Measurements from ENCODE around the gene IFNK.

The IFNK gene

GRCh38 chr9:27537756-27538155 is 13.7 kb downstream of the IFNK start:
- H3K27ac ChIP-seq (ENCODE audit: low read depth, low read length) = no peak overlapping the region
- H3K4me1 ChIP-seq (ENCODE audit: control insufficient read depth, insufficient read depth, low read length, unreplicated experiment) = peaks cover 34% of the 10 kb centered on the region
- H2AFZ ChIP-seq (ENCODE audit: low read length, unreplicated experiment) = no peak overlapping the region
- no peak overlapping the region for H3K4me3 ChIP-seq (ENCODE audit: low read depth, low read length)
- H3K27me3 ChIP-seq (ENCODE audit: insufficient read depth, low read length) = no peaks in the 10 kb centered on the region
- no peaks in the 10 kb centered on the region for H3K79me2 ChIP-seq (ENCODE audit: control insufficient read depth, insufficient read depth, low read length, unreplicated experiment)
- no peaks in the 10 kb centered on the region for H3K36me3 ChIP-seq (ENCODE audit: insufficient read depth, low read length)

GRCh38 chr9:27538647-27539046 is 14.6 kb downstream of the IFNK start:
- H3K4me3 ChIP-seq (ENCODE audit: low read depth, low read length) = no peak overlapping the region
- no peak overlapping the region for H2AFZ ChIP-seq (ENCODE audit: low read length, unreplicated experiment)
- no peaks in the 10 kb centered on the region for H3K79me2 ChIP-seq (ENCODE audit: control insufficient read depth, insufficient read depth, low read length, unreplicated experiment)
- no peaks in the 10 kb centered on the region for H3K36me3 ChIP-seq (ENCODE audit: insufficient read depth, low read length)
- H3K27ac ChIP-seq (ENCODE audit: low read depth, low read length) = peak overlapping the region; percentile 89; the same call in 1 of the 2 replicates
- no peaks in the 10 kb centered on the region for H3K27me3 ChIP-seq (ENCODE audit: insufficient read depth, low read length)
- peaks cover 34% of the 10 kb centered on the region for H3K4me1 ChIP-seq (ENCODE audit: control insufficient read depth, insufficient read depth, low read length, unreplicated experiment)

GRCh38 chr9:27539479-27540441 is 15.7 kb downstream of the IFNK start:
- Histone ChIP-seq H3K4me1 (ENCODE audit: control insufficient read depth, insufficient read depth, low read length, unreplicated experiment) (peaks cover 34% of the 10 kb centered on the region), H2AFZ (ENCODE audit: low read length, unreplicated experiment) (peak overlapping the region; percentile 40), H3K27ac (ENCODE audit: low read depth, low read length) (peak overlapping the region; percentile 89)

GRCh38 chr9:27540502-27540901 is 16.4 kb downstream of the IFNK start:
- Histone ChIP-seq H3K27me3 (ENCODE audit: insufficient read depth, low read length) (no peaks in the 10 kb centered on the region), H3K79me2 (ENCODE audit: control insufficient read depth, insufficient read depth, low read length, unreplicated experiment) (no peaks in the 10 kb centered on the region), H3K4me1 (ENCODE audit: control insufficient read depth, insufficient read depth, low read length, unreplicated experiment) (peaks cover 34% of the 10 kb centered on the region), H3K36me3 (ENCODE audit: insufficient read depth, low read length) (no peaks in the 10 kb centered on the region), H3K4me3 (ENCODE audit: low read depth, low read length) (peak overlapping the region; percentile 58; the same call in 1 of the 2 replicates), H2AFZ (ENCODE audit: low read length, unreplicated experiment) (no peak overlapping the region), H3K27ac (ENCODE audit: low read depth, low read length) (peak overlapping the region; percentile 89)

More at GRCh38 chr9:27539479-27540441, 15.7 kb downstream of the IFNK start:
- peak overlapping the region; percentile 58 for H3K4me3 ChIP-seq (ENCODE audit: low read depth, low read length)
- no peaks in the 10 kb centered on the region for H3K79me2 ChIP-seq (ENCODE audit: control insufficient read depth, insufficient read depth, low read length, unreplicated experiment)
- H3K36me3 ChIP-seq (ENCODE audit: insufficient read depth, low read length) = no peaks in the 10 kb centered on the region
- H3K27me3 ChIP-seq (ENCODE audit: insufficient read depth, low read length) = no peaks in the 10 kb centered on the region

GRCh38 chr9:27541740-27542139 is 17.6 kb downstream of the IFNK start:
- no peaks in the 10 kb centered on the region for H3K36me3 ChIP-seq (ENCODE audit: insufficient read depth, low read length)
- H3K27ac ChIP-seq (ENCODE audit: low read depth, low read length) = no peak overlapping the region
- H3K27me3 ChIP-seq (ENCODE audit: insufficient read depth, low read length) = no peaks in the 10 kb centered on the region
- H3K79me2 ChIP-seq (ENCODE audit: control insufficient read depth, insufficient read depth, low read length, unreplicated experiment) = no peaks in the 10 kb centered on the region
- no peak overlapping the region for H3K4me3 ChIP-seq (ENCODE audit: low read depth, low read length)
- H2AFZ ChIP-seq (ENCODE audit: low read length, unreplicated experiment) = no peak overlapping the region
- H3K4me1 ChIP-seq (ENCODE audit: control insufficient read depth, insufficient read depth, low read length, unreplicated experiment) = peaks cover 34% of the 10 kb centered on the region

GRCh38 chr9:27542508-27542907 is 18.4 kb downstream of the IFNK start:
- Histone ChIP-seq H3K27me3 (ENCODE audit: insufficient read depth, low read length) (no peaks in the 10 kb centered on the region), H2AFZ (ENCODE audit: low read length, unreplicated experiment) (no peak overlapping the region), H3K36me3 (ENCODE audit: insufficient read depth, low read length) (no peaks in the 10 kb centered on the region), H3K79me2 (ENCODE audit: control insufficient read depth, insufficient read depth, low read length, unreplicated experiment) (no peaks in the 10 kb centered on the region), H3K4me3 (ENCODE audit: low read depth, low read length) (no peak overlapping the region), H3K4me1 (ENCODE audit: control insufficient read depth, insufficient read depth, low read length, unreplicated experiment) (peaks cover 34% of the 10 kb centered on the region), H3K27ac (ENCODE audit: low read depth, low read length) (no peak overlapping the region)

GRCh38 chr9:27545471-27545870 is 21.4 kb downstream of the IFNK start:
- Histone ChIP-seq H3K4me1 (ENCODE audit: control insufficient read depth, insufficient read depth, low read length, unreplicated experiment) (peaks cover 15% of the 10 kb centered on the region), H3K27ac (ENCODE audit: low read depth, low read length) (no peak overlapping the region), H3K4me3 (ENCODE audit: low read depth, low read length) (no peak overlapping the region), H3K36me3 (ENCODE audit: insufficient read depth, low read length) (no peaks in the 10 kb centered on the region), H2AFZ (ENCODE audit: low read length, unreplicated experiment) (no peak overlapping the region), H3K79me2 (ENCODE audit: control insufficient read depth, insufficient read depth, low read length, unreplicated experiment) (no peaks in the 10 kb centered on the region), H3K27me3 (ENCODE audit: insufficient read depth, low read length) (no peaks in the 10 kb centered on the region)

GRCh38 chr9:27548055-27548741 is 24.1 kb downstream of the IFNK start:
- Histone ChIP-seq H3K27me3 (ENCODE audit: insufficient read depth, low read length) (no peaks in the 10 kb centered on the region), H3K36me3 (ENCODE audit: insufficient read depth, low read length) (no peaks in the 10 kb centered on the region), H2AFZ (ENCODE audit: low read length, unreplicated experiment) (no peak overlapping the region), H3K27ac (ENCODE audit: low read depth, low read length) (no peak overlapping the region), H3K4me3 (ENCODE audit: low read depth, low read length) (no peak overlapping the region), H3K4me1 (ENCODE audit: control insufficient read depth, insufficient read depth, low read length, unreplicated experiment) (no peaks in the 10 kb centered on the region), H3K79me2 (ENCODE audit: control insufficient read depth, insufficient read depth, low read length, unreplicated experiment) (no peaks in the 10 kb centered on the region)

GRCh38 chr9:27549196-27549755 is 25.2 kb downstream of the IFNK start:
- no peak overlapping the region for H3K27ac ChIP-seq (ENCODE audit: low read depth, low read length)
- no peaks in the 10 kb centered on the region for H3K4me1 ChIP-seq (ENCODE audit: control insufficient read depth, insufficient read depth, low read length, unreplicated experiment)
- H3K79me2 ChIP-seq (ENCODE audit: control insufficient read depth, insufficient read depth, low read length, unreplicated experiment) = no peaks in the 10 kb centered on the region
- no peak overlapping the region for H3K4me3 ChIP-seq (ENCODE audit: low read depth, low read length)
- no peaks in the 10 kb centered on the region for H3K27me3 ChIP-seq (ENCODE audit: insufficient read depth, low read length)
- H3K36me3 ChIP-seq (ENCODE audit: insufficient read depth, low read length) = no peaks in the 10 kb centered on the region
- H2AFZ ChIP-seq (ENCODE audit: low read length, unreplicated experiment) = no peak overlapping the region

- Histone ChIP-seq H3K27me3 (ENCODE audit: insufficient read depth, low read length) (no peaks in the 10 kb centered on the region), H3K79me2 (ENCODE audit: control insufficient read depth, insufficient read depth, low read length, unreplicated experiment) (no peaks in the 10 kb centered on the region), H3K4me1 (ENCODE audit: control insufficient read depth, insufficient read depth, low read length, unreplicated experiment) (no peaks in the 10 kb centered on the region), H3K36me3 (ENCODE audit: insufficient read depth, low read length) (no peaks in the 10 kb centered on the region), H2AFZ (ENCODE audit: low read length, unreplicated experiment) (no peak overlapping the region), H3K4me3 (ENCODE audit: low read depth, low read length) (no peak overlapping the region), H3K27ac (ENCODE audit: low read depth, low read length) (no peak overlapping the region)
Observed at GRCh38 chr9:27554712-27555111, 30.6 kb downstream of the IFNK start.

Data from ACC112 (cell line).